ENCODE data around the gene RFNG. TPM values are rescaled to one million over a fixed set of nuclear protein-coding genes. Genes with fewer than 3 reads are reported as not detected.

RFNG gene
- total and polyA plus RNA-seq, 2 of the 4 experiments (the other 2 are of a cell fraction): 6.8 to 47.3 TPM

DNA sequence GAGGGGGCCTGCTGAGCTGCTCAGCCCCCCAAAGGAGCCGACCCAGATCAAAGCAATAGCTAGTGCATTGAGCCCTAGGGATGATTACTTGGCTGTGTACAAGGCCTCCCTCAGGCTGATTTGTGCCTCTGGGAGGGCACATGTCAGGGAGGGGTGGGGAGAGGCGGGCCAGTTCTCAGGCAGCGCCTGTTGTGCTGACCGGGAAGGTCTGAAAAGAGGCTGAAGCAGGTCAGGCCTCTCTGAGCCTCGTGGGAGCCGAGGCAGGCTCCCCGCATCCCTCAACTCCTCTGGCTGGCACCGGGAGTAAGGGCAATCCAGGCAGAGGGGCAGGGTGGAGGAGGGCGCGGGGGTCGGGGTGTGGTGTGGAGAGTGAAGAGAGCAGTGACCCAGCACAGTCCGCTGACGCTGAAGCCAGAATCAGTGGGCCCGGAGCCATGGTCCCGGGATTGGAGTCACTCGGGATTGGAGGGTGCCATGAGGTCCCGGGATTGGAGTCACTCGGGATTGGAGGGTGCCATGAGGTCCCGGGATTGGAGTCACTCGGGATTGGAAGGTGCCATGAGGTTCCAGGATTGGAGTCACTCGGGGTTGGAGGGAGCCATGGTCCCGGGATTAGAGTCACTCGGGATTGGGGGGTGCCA lies 17.1 kb downstream of the RFNG start:
- CTCF ChIA-PET: no interaction called here
- ATAC-seq (ENCODE audit: low read depth) (no peak), DNase-seq (no peak)
- no peaks in the 10 kb centered on the region for H3K36me3 ChIP-seq (ENCODE audit: control insufficient read depth, insufficient read depth, low read length)
- peaks cover 5% of the 10 kb centered on the region for H4K20me1 ChIP-seq (ENCODE audit: insufficient read depth, low read length)
- no peaks in the 10 kb centered on the region for H3K27me3 ChIP-seq (ENCODE audit: control insufficient read depth, insufficient read depth, low read length)
- H3K9me1 ChIP-seq (ENCODE audit: insufficient read depth, low read length): 0 out of 2 replicates have a peak, but pooled peaks cover 7% of the 10 kb centered on the region
- no peak overlapping the region for H2BK15ac ChIP-seq (ENCODE audit: low read depth, low read length)
- in situ Hi-C loops (cut with MboI; ENCODE audit: low sequenced_read_pairs): loop anchor here (5.0 kb wide), 1 partner anchor 123 kb away; no protein-coding TSS in a partner anchor
- no peak overlapping the region for H4K8ac ChIP-seq (ENCODE audit: low read depth in 2 of 2, low read length in 2 of 2)
- H2AFZ ChIP-seq (replicated peaks; ENCODE audit: low read length, poor library complexity): no peak overlapping the region
- TF ChIP-seq, protein P1, sequence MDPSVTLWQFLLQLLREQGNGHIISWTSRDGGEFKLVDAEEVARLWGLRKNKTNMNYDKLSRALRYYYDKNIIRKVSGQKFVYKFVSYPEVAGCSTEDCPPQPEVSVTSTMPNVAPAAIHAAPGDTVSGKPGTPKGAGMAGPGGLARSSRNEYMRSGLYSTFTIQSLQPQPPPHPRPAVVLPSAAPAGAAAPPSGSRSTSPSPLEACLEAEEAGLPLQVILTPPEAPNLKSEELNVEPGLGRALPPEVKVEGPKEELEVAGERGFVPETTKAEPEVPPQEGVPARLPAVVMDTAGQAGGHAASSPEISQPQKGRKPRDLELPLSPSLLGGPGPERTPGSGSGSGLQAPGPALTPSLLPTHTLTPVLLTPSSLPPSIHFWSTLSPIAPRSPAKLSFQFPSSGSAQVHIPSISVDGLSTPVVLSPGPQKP (IDR thresholded peaks at IDR 0.05; ENCODE audit: borderline replicate concordance, low read depth, low read length): no peak
- TF ChIP-seq MXI1 (IDR thresholded peaks at IDR 0.05; ENCODE audit: borderline replicate concordance, low read depth, low read length) (no peak), SMC3 (IDR thresholded peaks at IDR 0.05; ENCODE audit: low read depth, low read length) (no peak)
- H3K4ac ChIP-seq (ENCODE audit: low read depth, low read length): no peak overlapping the region
- H2BK20ac ChIP-seq (ENCODE audit: low read depth, low read length): no peak overlapping the region
- 45% methylated on average over 4 of the region's 23 CpGs; no CpG with 5 or more reads in 1 of the 2 experiments for WGBS, 2 experiments (ENCODE audit: extremely low coverage in 2 of 2, insufficient read length in 1 of 2)
- H3K56ac ChIP-seq (ENCODE audit: extremely low read depth, insufficient read depth, low read length): no peak overlapping the region
- no peak overlapping the region for H3K14ac ChIP-seq (replicated peaks; ENCODE audit: low read depth, low read length)
- H3K9me3 ChIP-seq (ENCODE audit: control insufficient read depth, insufficient read depth, low read length): no peaks in the 10 kb centered on the region
- H4K5ac ChIP-seq (ENCODE audit: low read depth, low read length): no peak overlapping the region
- H3K9ac ChIP-seq (ENCODE audit: low read depth, low read length): no peak overlapping the region
- no peak overlapping the region for H3K4me2 ChIP-seq (ENCODE audit: low read depth, low read length)
- no peak overlapping the region for H3K23ac ChIP-seq (ENCODE audit: low read depth, low read length)
- POLR2A ChIA-PET (ENCODE audit: unreplicated experiment): no interaction called here
- no peak overlapping the region for H3K18ac ChIP-seq (ENCODE audit: low read depth, low read length)
- no TSS peak for BruUV-seq (replicated peaks)
- H2BK5ac ChIP-seq (ENCODE audit: low read depth, low read length, poor library complexity, severe bottlenecking): no peak overlapping the region
- H4K91ac ChIP-seq (ENCODE audit: insufficient read depth, low read depth, low read length): no peak overlapping the region
- peaks cover 7 to 12% of the 10 kb centered on the region in 2 experiments for H3K79me1 ChIP-seq (ENCODE audit: low read depth in 1 of 2, low read length in 2 of 2)
- H3K4me1 ChIP-seq (ENCODE audit: control insufficient read depth, insufficient read depth, low read length): peaks cover 11% of the 10 kb centered on the region
- H2AK9ac ChIP-seq (replicated peaks; ENCODE audit: low read depth, low read length, poor library complexity): no peak overlapping the region
- dilution Hi-C loops (cut with HindIII; ENCODE audit: low sequenced_read_pairs, unreplicated experiment): no loop called here
- no peak overlapping the region for H3K27ac ChIP-seq (ENCODE audit: insufficient read depth, low read length)
- H2BK120ac ChIP-seq (ENCODE audit: low read depth, low read length): no peak overlapping the region
- H2AK5ac ChIP-seq (ENCODE audit: low read depth, low read length): no peak overlapping the region
- no peak overlapping the region for H3K4me3 ChIP-seq (ENCODE audit: insufficient read depth, low read depth, low read length)
- intact Hi-C loops (cut with micrococcal nuclease): loop anchor here (10.0 kb wide), 1 partner anchor 290 kb away; no protein-coding TSS in a partner anchor
